Heart right ventricle (tissue), 16 donors: Measurements from ENCODE around the gene BLVRA. TPM values are rescaled to one million over a fixed set of nuclear protein-coding genes. Genes with fewer than 3 reads are reported as not detected.
A peak's percentile ranks its signal among the peaks of the same experiment; 100 is the strongest.

Source experiments
- ATAC-seq, 8 donors: fragments of 200-7000 bp; cut with Tn5 transposase; one replicate each; pipeline ENCODE4 v1.9.1; 2020; ENCODE audit warnings: mild to moderate bottlenecking in 8 of 8, moderate library complexity in 8 of 8, moderate number of reproducible peaks in 1 of 8
- DNase-seq, 2 donors: peaks; one replicate each; pipeline ENCODE4 v3.0.0-alpha.2; 2020
- H3K27ac ChIP-seq, 10 donors: fragments of 200-600 bp; sonication (generic) in 2 of 10; one replicate each; pipeline versions ENCODE4 v1.5.0 to v1.8.0; 2020 to 2022; ENCODE audit warnings: mild to moderate bottlenecking in 3 of 10
- H3K27me3 ChIP-seq, 7 donors: fragments of 200-600 bp; one replicate each; pipeline ENCODE4 v1.8.0; 2021 to 2022; ENCODE audit warnings: mild to moderate bottlenecking in 2 of 7
- H3K36me3 ChIP-seq, 9 donors: fragments of 200-600 bp; sonication (generic) in 1 of 9; one replicate each; pipeline versions ENCODE4 v1.5.0 to v1.8.0; 2020 to 2022; ENCODE audit warnings: mild to moderate bottlenecking in 2 of 9
- H3K4me1 ChIP-seq, 9 donors: fragments of 200-600 bp; sonication (generic) in 1 of 9; one replicate each; pipeline versions ENCODE4 v1.5.0 to v1.8.0; 2020 to 2022; ENCODE audit warnings: mild to moderate bottlenecking in 4 of 9
- H3K4me3 ChIP-seq, 10 donors: fragments of 200-600 bp; sonication (generic) in 2 of 10; one replicate each; pipeline versions ENCODE4 v1.5.0 to v1.8.0; 2020 to 2022; ENCODE audit warnings: mild to moderate bottlenecking in 7 of 10, moderate library complexity in 2 of 10
- H3K9me3 ChIP-seq, 11 donors: fragments of 200-600 bp in 10 of 11; sonication (generic) in 2 of 11; one replicate each; pipeline versions ENCODE4 v1.5.0 to v1.8.0; 2013 to 2022; ENCODE audit warnings: mild to moderate bottlenecking in 2 of 11, control low read depth in 1 of 11, moderate library complexity in 1 of 11
- WGBS, 2 donors: extraction: QIAGEN DNeasy Blood & Tissue Kit; methylation state at CpG; one replicate each; pipeline ENCODE4 v1.1.7; 2013; ENCODE audit warnings: inconsistent platforms in 1 of 2; 5-methylcytosine and 5-hydroxymethylcytosine counted together
- intact Hi-C, 10 donors: fragments of 100-400 bp; cut with DNase I; formaldehyde crosslinking; loops; one replicate each; pipeline versions ENCODE4 v1.11.1 to v1.14.2; 2022
- polyA plus RNA-seq, 2 donors: library from polyadenylated mRNA; stranded (reverse); fragments of 200-250 nt; gene quantifications; one replicate each; pipeline ENCODE4 v1.2.3, GENCODE V29; 2013
- total RNA-seq, 10 donors: library from RNA; stranded (reverse); fragmentation: NEBNext Ultra II Directional in 3 of 10; extraction: Animal tissue kit (Norgen Biotek cat#: 25700) in 3 of 10; gene quantifications; one replicate each; pipeline versions ENCODE4 v1.2.1 to v1.2.4, GENCODE V29; 2021 to 2023
- TF ChIP-seq, protein P1 (sequence below), 9 donors: fragments of 200-600 bp; sonication (generic) in 2 of 9; IDR thresholded peaks; one replicate each; pipeline versions ENCODE4 v1.5.0 to v1.8.0; 2021 to 2022; ENCODE audit warnings: antibody characterized with exemption in 9 of 9, mild to moderate bottlenecking in 5 of 9, moderate library complexity in 1 of 9
- donor health status: Arrhythmogenic right ventricular cardiomyopathy.
- donor health status: ischemic (EF 13 %, LVEDD 7.1; RV severe dilation, severe dysfunction).
- donor health status: healthy with polysubstance abuse.
- donor health status: DM: no; HTN: yes; CAD: no.
- donor health status: DM: no; HTN: no; CAD: no.
- donor health status: ischemic (EF 25% LVEDD 6.9; RV normal size, moderate dysfunction).
- donor health status: ischemic (EF 25% LVEDD 5.7; RV mildly dilated, moderate dysfunction).
- donor health status: healthy.
- donor health status: DM: yes; HTN: yes; CAD: no.
- donor health status: Ischemic cardiomyopathy.
- donor health status: ischemic (EF 35%, LVEDD 5.7; RV mildly dilated, moderate dysfunction).
- donor health status: nonischemic (EF 11% LVEDD 7.7; RV severe dilation, severe dysfunction).
- donor health status: DM: yes; HTN: yes; CAD: no.
- donor health status: PGD.
- donor health status: ischemic (EF 29% LVEDD 5.4; RV normal size, mild dysfunction).
- donor health status: nonischemic (EF 23%, LVEDD 6.1; RV moderate dilation, normal function).

The BLVRA gene
- total and polyA plus RNA-seq, 12 donors: 39.4 to 68.9 (median 46.1) TPM

- Histone ChIP-seq H3K27ac (no peak overlapping the region), H3K4me3 (no peak overlapping the region), H3K36me3 (peaks cover 0 to 14% (median 0%) of the 10 kb centered on the region in 9 donors), H3K4me1 (peaks cover 0 to 37% (median 0%) of the 10 kb centered on the region in 9 donors), H3K9me3 (peaks cover 0 to 10% (median 0%) of the 10 kb centered on the region in 11 donors), H3K27me3 (no peaks in the 10 kb centered on the region)
- TF ChIP-seq, protein P1, sequence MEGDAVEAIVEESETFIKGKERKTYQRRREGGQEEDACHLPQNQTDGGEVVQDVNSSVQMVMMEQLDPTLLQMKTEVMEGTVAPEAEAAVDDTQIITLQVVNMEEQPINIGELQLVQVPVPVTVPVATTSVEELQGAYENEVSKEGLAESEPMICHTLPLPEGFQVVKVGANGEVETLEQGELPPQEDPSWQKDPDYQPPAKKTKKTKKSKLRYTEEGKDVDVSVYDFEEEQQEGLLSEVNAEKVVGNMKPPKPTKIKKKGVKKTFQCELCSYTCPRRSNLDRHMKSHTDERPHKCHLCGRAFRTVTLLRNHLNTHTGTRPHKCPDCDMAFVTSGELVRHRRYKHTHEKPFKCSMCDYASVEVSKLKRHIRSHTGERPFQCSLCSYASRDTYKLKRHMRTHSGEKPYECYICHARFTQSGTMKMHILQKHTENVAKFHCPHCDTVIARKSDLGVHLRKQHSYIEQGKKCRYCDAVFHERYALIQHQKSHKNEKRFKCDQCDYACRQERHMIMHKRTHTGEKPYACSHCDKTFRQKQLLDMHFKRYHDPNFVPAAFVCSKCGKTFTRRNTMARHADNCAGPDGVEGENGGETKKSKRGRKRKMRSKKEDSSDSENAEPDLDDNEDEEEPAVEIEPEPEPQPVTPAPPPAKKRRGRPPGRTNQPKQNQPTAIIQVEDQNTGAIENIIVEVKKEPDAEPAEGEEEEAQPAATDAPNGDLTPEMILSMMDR (IDR thresholded peaks at IDR 0.05): no peak
- WGBS, 2 donors: 94 to 98% methylated on average over 14 of the region's 14 CpGs
- ATAC-seq: no peak
- intact Hi-C loops: no loop called here
- no peak for DNase-seq
These were observed 20.7 kb downstream of the BLVRA start for GRCh38 chr7:43779045-43779812.

DNA sequence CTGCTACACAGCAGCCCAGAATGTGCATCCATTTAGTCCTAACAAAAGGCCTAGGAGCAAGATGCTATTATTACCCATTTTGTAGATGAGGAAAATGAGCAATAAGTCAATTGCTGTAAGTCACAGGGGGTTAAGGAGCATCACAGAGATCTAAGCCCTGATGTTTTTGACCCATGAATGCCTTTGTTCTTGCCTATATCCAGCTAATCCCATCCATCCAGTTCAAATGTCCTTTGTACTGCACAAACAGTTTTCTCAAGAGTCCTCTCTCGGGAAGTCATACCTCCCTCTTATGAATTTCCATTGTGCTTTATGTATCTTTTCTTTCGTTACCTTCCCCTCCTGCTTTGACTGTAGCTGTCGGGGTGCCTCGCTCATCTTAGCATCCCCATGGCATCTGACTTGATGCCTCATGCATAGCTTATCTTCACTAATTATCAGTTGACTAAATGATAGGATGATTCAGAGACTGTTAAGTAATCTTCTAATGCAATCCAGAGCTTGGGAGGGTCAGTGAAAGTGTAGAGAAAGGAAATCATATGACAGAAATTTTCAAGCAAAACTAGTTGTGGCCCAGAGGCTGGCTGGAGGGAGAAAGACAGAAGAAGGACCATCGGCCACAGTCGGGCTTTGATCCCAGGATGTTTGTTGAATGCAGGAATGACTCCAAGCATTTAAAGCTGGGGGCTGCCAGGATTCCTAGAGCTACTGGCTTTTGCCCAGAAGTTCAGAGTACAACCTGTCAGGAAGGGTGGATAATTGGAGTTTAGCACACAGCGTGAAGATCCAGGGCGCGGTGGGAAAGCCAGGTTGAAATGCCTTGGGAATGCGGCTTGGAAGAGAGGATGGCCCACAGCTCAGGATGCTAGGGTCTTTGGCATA lies 23.5 kb downstream of the BLVRA start:
- no peak overlapping the region for H3K4me3 ChIP-seq
- peak overlapping the region in 1 of 10 donors; percentile 36 for H3K27ac ChIP-seq
- ATAC-seq (peak in 1 of 8 donors; percentile 11), DNase-seq (no peak)
- TF ChIP-seq, protein P1 (IDR thresholded peaks at IDR 0.05): no peak
- WGBS, 2 donors: 85 to 90% methylated on average over 10 of the region's 10 CpGs
- peaks cover 0 to 48% (median 0%) of the 10 kb centered on the region in 9 donors for H3K4me1 ChIP-seq
- H3K9me3 ChIP-seq: no peaks in the 10 kb centered on the region
- H3K27me3 ChIP-seq: no peaks in the 10 kb centered on the region
- intact Hi-C loops: no loop called here
- H3K36me3 ChIP-seq: peaks cover 0 to 14% (median 0%) of the 10 kb centered on the region in 9 donors

DNA sequence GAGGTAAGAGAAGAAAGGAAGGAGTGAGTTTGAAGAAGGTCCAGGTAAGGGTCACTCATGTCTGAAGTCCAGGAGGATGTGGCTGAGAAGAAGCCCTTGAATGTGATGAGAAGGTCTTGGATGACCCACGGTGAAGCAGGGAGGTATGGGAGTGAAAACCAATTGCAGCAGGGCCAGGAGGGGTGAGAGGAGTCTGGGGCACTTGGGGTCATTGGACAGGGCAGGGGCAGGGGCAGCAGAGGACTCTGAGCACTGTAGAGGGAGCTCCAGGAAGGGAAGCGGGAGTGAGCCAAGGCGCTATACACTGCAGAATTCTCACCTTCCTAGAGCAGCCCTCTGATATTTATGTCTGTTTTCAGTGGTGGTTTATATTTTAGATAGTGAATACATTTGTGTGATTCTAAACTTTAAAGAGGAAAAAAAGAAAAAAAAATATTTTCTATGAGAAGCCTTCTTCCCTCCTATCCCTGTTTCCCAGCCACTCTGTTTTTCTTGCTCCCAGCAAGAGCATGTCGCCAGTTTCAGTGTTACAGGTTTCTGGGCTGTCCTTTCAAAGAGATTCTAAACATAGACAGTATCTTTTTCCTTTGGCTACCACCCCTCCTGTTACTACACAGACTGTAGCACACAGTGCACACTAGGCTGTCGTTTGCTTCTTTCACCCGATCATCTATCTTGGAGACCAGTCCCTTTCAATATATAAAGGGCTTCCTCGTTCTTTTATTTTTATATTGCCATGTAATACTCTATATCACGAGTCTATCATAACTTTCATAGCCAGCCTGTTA lies 24.5 kb downstream of the BLVRA start:
- Histone ChIP-seq H3K4me3 (no peak overlapping the region), H3K9me3 (no peaks in the 10 kb centered on the region), H3K27me3 (no peaks in the 10 kb centered on the region), H3K27ac (no peak overlapping the region), H3K4me1 (peaks cover 0 to 48% (median 0%) of the 10 kb centered on the region in 9 donors), H3K36me3 (peaks cover 0 to 21% (median 0%) of the 10 kb centered on the region in 9 donors)
- intact Hi-C loops: no loop called here
- 67 to 78% methylated on average over 8 of the region's 8 CpGs for WGBS, 2 donors
- TF ChIP-seq, protein P1 (IDR thresholded peaks at IDR 0.05): no peak
- DNase-seq (no peak), ATAC-seq (peak in 7 of 8 donors; percentile 42 to 81 (median 65))
